Measurements from ENCODE around the gene KLHDC8B. TPM values are rescaled to one million over a fixed set of nuclear protein-coding genes. Genes with fewer than 3 reads are reported as not detected.

Gene KLHDC8B
- total RNA-seq: 16.9 and 21.5 TPM in 2 replicates

DNA sequence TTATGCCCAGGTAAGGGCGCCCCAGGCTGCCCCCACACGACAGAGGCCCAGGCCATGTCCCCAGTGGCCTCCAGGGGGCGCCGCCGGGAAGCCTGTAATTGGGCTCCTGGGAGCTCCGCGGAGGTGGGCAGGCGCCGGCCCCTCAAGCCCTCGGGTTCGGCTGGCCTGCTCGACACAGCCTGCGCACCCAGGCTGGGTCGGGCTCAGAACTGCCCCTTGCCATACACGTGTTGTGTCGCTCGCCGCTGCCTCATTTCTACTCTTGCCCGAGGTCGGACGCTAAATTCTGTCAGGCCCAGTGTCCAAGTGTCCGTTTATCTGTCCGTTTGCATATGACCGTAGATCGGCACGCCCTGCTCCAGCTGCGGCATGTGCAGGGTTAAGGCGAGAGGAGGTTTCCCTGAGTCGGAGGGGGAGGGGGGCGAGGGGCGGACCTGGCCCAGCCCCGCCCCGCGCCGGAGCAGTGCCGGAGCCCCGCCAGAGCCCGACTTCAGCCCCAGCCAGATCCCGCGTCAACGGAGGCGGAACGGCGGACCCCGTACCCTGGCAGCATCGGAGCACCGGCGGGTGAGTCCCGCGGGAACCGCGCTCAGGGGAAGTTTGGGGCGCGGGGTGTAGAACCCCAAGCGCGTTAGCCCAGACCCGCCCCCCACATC is at the start of gene KLHDC8B:
KLHDC8B (plus strand) TSS at position 480 of the 656 bp plus-strand sequence. CDS start 1,172 bp downstream, outside the sequence.

DNA sequence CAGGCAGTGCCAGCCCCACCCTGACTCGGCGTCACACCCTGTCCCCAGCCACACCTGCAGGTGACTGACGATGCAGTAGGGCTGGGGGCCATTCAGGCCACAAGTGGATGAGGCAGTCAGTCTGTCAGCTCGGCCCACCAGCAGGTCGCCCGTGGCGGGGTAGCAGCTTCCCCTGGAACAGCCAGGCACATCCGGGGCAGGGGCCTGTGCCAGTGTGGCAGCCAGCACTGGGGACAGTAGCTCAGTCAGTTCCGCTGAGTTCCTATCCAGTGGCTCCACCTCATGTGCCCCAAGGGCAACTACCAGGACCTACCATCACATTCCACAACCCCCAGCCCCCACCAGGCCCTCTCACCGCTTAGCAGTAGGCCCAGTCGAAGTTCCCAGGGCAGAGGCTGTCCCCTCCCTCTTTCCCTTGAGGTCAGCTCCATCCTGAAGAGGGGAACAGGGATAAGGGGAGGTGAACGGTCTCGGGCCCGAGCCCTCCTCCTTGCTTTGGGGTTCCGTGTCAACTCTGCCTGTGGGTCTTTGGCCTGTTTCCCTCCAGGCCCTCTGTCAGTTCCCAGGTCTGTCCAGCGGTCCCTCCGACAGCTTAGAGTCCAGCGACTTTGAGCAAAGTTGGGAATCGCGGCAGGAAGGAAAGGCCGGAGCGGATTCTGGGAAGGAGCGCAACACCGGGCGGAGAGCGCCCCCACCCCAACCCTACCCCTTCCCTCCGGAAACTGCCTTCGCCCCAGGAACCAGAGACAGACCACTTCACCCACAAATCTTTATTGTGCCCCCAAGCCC is 38.8 kb upstream of the KLHDC8B start, which contains the start of gene LAMB2:
LAMB2 (minus strand) TSS at position 614 of the 789 bp plus-strand sequence; CDS start at position 431, 183 bp downstream.

DNA sequence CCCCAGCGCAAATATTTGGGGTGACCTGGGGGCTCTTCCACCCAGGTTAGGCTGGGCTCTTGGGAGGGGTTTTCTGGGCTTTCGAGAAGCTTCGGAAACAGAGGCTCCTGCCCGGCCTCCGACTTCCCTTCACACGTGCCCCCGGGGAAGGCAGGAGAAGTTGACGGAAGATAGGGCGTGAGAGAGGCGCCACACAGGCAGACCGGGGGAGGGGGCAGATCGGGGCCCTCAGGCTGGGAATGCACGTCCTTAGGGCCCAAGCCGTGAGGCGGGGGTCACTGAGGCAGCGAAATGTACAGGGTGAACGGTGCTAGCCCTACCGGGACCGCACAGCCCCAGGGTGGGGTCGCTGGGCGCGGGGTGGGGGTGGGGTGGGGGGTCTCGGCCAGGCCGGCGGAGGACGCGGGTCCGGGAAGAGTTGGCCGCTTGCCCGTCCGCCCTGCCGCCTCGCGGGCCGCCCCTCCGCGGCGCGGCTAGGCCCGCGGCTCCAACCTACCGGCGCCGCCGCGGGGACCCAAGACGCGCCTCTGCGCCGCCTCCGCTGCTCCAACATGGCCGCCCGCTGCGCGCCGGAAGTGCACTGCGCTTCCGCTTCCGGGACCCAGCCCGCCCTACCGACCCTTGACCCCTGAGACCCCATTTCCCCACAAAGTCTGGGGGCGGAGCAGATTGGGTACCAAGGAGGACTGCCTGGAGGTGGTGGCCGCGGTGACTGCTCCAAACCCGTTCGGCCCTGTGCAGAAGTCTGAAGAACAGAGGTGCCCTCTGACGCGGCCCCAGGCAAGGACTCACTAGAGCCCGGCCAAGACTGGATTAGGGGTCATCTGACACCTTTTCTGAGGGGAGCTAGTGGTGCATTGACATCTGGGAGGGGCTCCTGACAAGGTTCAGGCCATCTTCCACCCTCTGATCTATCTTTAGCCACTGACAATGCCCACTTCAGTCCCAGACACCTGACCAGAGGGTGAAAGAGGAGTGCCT is 5.3 kb upstream of the KLHDC8B start, which contains the start of gene CCDC71:
CCDC71 (minus strand) TSS at position 561 of the 981 bp plus-strand sequence. CDS start 2,123 bp downstream, outside the sequence.

Other genes with a start within 250 kb of the KLHDC8B start
- gene P4HTM, start 181.4 kb upstream of the KLHDC8B start, total RNA-seq: 24.6 and 42.4 TPM in 2 replicates
- gene WDR6, start 164.2 kb upstream of the KLHDC8B start, total RNA-seq: 70.9 and 85.1 TPM in 2 replicates
- 60.7 and 60.8 TPM in 2 replicates for gene DALRD3, start 153.0 kb upstream of the KLHDC8B start, total RNA-seq
- 58.4 and 80.2 TPM in 2 replicates for gene NDUFAF3, start 149.5 kb upstream of the KLHDC8B start, total RNA-seq
- 312 and 352 TPM in 2 replicates for gene IMPDH2, start 142.2 kb upstream of the KLHDC8B start, total RNA-seq
- gene QRICH1, start 77.5 kb upstream of the KLHDC8B start, total RNA-seq: 60.5 and 87.7 TPM in 2 replicates
- 331 and 342 TPM in 2 replicates for gene QARS1, start 66.8 kb upstream of the KLHDC8B start, total RNA-seq
- gene USP19, start 50.8 kb upstream of the KLHDC8B start, total RNA-seq: 56.4 and 61.4 TPM in 2 replicates
- gene LAMB2, start 38.5 kb upstream of the KLHDC8B start, total RNA-seq: 296 and 640 TPM in 2 replicates
- gene CCDC71, start 5.3 kb upstream of the KLHDC8B start, total RNA-seq: 18.1 and 24.7 TPM in 2 replicates
- 1.2 and 1.4 TPM in 2 replicates for gene C3orf62, start 105.6 kb downstream of the KLHDC8B start, total RNA-seq
- 27.1 and 28.1 TPM in 2 replicates for gene USP4, start 168.5 kb downstream of the KLHDC8B start, total RNA-seq
- 201 and 234 TPM in 2 replicates for gene GPX1, start 186.8 kb downstream of the KLHDC8B start, total RNA-seq
- gene RHOA, start 240.4 kb downstream of the KLHDC8B start, total RNA-seq: 637 and 760 TPM in 2 replicates
- 14.5 and 17.7 TPM in 2 replicates for gene TCTA, start 240.8 kb downstream of the KLHDC8B start, total RNA-seq